Fibroblast of villous mesenchyme (primary cell): ENCODE data around the gene KIF26B. TPM values are rescaled to one million over a fixed set of nuclear protein-coding genes. Genes with fewer than 3 reads are reported as not detected.

Source experiments
- DNase-seq: peaks from one replicate; pipeline ENCODE4 v3.0.0-alpha.2; 2010; ENCODE audit warnings: low read depth
- H3K4me3 ChIP-seq: 2 replicates; pipeline ENCODE4 v1.5.1; 2011; ENCODE audit warnings: low read depth, mild to moderate bottlenecking, low read length
- total RNA-seq: library from RNA; depleted of rRNA; stranded (reverse); fragments of >200 nt; gene quantifications from 2 replicates; pipeline ENCODE4 v1.2.3, GENCODE V29; 2012
- TF ChIP-seq, protein P1 (sequence below): IDR thresholded peaks from 2 replicates; pipeline ENCODE4 v1.5.1; 2012; ENCODE audit warnings: low read depth, mild to moderate bottlenecking, low read length; ENCODE audit not compliant: insufficient read depth

KIF26B gene
- total RNA-seq, 1 donor = 12.1 TPM

DNA sequence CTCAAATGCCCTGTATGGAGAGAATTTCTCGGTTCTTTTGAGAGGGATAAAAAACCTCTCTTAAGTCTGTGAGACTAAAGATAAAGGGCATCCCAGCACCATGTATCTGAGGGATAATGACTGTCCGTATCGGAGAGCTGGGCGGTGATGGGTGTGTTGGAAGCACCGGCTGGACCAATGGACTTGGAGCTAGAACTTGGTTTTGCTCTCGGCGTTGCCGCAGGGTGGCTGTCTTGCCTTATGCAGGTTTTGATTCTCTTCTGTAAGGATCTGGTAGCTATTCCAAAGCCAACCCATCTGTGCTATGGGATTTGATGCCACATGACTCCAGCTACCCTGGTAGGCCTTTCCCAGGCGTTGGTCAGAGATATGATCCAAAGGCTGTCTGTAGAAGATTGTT, 348.8 kb downstream of the KIF26B start:
- peak; percentile 10 for DNase-seq
- TF ChIP-seq, protein P1, sequence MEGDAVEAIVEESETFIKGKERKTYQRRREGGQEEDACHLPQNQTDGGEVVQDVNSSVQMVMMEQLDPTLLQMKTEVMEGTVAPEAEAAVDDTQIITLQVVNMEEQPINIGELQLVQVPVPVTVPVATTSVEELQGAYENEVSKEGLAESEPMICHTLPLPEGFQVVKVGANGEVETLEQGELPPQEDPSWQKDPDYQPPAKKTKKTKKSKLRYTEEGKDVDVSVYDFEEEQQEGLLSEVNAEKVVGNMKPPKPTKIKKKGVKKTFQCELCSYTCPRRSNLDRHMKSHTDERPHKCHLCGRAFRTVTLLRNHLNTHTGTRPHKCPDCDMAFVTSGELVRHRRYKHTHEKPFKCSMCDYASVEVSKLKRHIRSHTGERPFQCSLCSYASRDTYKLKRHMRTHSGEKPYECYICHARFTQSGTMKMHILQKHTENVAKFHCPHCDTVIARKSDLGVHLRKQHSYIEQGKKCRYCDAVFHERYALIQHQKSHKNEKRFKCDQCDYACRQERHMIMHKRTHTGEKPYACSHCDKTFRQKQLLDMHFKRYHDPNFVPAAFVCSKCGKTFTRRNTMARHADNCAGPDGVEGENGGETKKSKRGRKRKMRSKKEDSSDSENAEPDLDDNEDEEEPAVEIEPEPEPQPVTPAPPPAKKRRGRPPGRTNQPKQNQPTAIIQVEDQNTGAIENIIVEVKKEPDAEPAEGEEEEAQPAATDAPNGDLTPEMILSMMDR = no peak
- no peak overlapping the region for H3K4me3 ChIP-seq

DNA sequence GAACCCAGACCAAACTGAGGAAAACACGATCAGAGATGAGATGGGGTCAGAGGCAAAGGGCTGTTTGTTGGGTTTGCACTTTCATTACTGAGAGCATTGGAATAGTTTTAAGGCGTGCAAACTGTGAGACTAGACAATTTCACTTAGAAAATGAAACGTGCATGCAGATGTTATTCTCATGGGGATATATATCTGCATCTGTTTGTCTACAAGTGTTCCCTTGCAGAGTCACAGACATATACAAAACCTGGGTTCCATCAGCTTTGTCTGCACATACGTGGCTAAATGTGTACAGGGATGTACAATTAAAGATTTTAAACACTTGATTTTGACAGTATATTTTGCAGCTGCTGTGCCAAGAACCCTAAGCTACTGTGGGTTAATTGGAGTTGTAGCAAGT, 355.4 kb downstream of the KIF26B start:
- H3K4me3 ChIP-seq = no peak overlapping the region
- TF ChIP-seq, protein P1 = no peak
- DNase-seq = no peak

DNA sequence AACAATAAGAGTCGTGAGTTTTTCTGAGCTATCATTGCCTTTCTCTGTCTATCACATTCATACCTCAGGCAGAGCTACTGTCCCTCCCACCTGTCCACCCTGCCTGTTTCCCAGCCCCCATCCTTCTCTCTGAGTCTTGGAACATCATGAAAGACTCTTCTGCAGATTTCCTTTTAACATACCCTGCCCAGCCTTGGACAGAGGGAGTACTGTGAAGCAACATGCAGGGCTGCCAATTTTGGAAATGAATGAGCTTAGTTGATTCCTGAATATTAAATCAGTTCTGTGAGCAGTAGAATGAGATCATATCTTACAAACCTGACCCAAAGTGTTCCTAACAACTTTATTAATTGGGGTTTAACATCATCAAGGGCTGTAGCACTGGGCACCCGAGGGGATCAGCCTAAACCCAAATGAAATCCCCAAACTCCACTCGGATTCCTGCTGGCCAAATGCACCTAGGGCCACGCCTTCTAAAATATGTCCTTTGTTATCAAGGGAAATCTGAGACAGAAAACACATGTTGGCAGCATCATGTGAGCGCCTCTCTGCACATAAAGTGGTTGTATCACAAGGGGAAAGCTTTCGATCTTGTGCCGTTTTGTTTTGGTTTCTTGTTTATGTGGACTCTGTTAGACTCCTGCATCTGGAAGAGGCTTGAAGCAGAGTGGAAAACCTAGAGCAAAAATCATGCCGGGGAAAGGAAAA, 357.6 kb downstream of the KIF26B start:
- DNase-seq = peak; percentile 74
- H3K4me3 ChIP-seq = peak overlapping the region; percentile 29
- TF ChIP-seq, protein P1 = no peak

DNA sequence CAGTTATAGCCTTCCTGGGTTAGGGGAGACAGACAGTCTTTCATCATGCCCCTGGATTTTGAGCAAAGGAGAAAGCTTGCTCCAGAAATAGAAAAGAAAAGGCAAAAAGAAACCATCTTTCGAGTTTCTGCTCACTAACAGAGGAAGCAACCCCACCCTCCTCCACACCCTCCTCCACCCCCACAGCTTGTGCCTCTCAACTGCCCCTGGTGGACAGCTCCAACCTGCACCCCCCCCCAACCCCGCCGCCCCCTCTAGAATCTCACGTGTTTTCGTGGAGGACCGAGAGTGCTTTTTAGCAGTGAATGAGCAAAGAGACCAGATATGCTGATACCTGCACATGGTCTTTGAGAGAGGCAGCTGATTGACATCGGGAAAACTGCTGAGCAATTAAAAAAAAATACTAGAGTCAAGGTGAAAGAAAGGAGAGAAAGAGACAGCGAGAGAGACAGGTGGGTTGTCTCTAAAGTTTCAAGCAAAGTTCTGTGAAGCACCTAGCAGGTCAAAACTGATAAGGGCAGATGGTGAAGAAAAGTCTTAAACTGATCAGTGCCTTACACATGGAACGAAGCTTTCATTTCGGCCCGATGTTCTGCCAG, 358.3 kb downstream of the KIF26B start:
- TF ChIP-seq, protein P1 = peak; percentile 27
- H3K4me3 ChIP-seq = peak overlapping the region; percentile 29
- DNase-seq = peak; percentile 16

DNA sequence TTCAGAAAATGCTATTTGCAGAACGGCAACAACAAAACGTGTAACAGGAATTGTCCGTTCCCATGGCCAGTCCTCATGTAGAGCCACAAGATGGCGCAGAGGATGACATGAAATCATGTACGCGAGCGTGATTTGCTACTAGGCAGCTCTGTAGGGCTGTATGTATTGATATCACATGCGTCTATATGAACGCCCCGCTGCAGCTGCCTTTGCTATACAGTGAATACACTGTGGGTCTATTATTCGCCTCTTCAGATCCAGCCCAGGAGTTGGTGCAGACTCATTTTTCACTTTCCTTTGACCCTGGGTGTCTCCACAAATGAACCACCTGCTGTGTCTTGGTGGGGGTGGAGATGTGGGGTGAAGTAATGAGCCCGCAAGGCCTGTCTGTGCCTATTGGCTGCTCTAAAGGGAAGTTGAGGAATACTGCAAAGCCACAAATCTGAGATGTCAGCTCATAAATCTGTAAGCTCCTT, 361.5 kb downstream of the KIF26B start:
- H3K4me3 ChIP-seq = no peak overlapping the region
- DNase-seq = peak; percentile 54
- TF ChIP-seq, protein P1 = peak; percentile 49

DNA sequence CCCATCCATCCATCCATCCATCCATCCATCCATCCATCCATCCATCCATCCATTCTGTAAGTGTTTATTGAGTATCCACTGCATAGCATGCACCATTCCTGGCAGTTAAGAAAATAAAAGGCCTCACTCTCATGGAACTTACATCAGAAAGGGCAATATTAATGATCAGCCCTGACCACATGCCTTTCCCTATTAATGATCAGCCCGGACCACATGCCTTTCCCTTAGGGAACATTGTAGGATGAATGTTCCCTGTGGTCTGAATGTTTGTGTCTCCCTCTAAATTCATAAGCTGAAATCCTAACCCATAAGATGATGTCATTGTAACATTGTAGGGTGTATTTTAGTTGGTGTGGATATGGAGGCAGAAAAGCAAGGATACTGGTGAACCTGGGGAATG, 365.8 kb downstream of the KIF26B start:
- TF ChIP-seq, protein P1 = no peak

DNA sequence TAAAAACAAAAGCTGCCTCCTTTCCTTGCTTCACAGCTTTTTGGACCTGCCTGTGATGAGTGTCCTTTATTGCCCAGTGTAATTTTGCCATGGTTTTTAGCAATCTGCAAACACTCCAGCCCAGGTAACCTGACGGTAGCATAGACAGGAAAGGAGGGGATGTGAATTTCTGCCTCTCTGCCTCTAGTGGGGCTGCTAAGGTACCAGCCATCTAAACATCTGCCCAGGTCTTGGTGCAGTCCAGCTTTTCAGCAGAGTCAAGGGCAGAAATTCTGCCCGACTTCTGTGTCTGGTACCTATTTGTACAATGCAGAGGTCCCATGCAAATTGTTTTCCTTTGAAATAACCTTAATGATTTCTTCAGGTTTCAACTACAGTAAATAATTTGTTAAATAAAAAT, 371.4 kb downstream of the KIF26B start:
- TF ChIP-seq, protein P1 = no peak
- no peak for DNase-seq
- H3K4me3 ChIP-seq = no peak overlapping the region

More for the DNA sequence above, 365.8 kb downstream of the KIF26B start:
- no peak overlapping the region for H3K4me3 ChIP-seq
- DNase-seq = no peak
